HG03575 (cell line): Measurements from ENCODE around the gene LHX3.
"Not testable (repeated sequence)": the region's sequence is repeated elsewhere in the genome, so short reads cannot be mapped to it uniquely, and the experiment has no call there.

Source experiments
- ATAC-seq: cut with Tn5 transposase; IDR thresholded peaks from one replicate; pipeline ENCODE4 v1.9.1; 2021; ENCODE audit not compliant: unreplicated experiment, insufficient number of reproducible peaks, low FRiP score; ENCODE audit errors: extremely low read depth

The LHX3 gene

DNA sequence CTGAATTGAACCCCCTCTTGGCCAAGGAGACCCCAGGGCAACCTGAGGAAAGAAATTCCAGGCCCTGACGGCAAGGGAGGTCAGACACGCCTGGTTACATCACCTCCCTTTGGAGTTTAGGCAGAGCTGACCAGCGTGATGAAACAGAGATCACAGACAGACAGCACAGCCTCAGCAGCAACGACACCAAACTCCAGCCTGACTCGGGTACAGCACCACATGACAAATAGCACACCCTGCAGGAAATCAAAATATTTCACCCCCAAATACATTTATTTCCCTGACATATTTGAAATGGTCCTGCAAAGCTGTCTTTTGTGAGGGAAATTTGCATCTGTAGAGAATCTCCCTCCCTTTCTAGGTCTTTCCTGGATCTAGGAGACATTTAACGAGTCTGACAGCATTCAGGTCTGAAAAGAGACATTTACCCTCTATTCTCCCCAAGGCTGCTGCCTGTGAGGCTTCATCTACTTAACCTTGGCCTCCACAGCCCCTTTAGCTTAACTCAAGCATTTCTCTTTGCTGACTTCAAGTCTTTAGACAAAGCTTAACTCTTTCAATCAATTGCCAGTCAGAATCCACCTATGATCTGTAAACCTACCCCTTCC lies 38.1 kb upstream of the LHX3 start:
- ATAC-seq: no peak

DNA sequence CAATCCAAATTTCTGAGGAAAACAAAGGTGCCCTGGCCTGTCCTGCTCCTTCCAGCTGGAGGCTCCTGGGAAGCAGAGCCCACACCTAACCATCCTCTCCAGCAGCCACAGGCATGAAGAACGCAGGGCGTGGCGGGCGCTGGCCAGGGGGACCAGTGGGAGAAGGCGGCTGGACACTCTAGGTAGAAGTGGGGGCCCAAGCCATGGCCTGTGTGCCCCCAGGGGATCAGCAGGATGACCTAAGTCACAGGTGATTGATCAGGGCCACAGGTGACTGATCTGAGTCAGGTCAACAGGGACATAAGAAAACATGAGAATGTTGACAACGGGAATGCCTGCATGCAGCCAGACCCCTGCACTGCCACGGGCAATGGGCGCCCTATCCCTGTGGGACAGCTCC lies 37.3 kb upstream of the LHX3 start:
- no peak for ATAC-seq

DNA sequence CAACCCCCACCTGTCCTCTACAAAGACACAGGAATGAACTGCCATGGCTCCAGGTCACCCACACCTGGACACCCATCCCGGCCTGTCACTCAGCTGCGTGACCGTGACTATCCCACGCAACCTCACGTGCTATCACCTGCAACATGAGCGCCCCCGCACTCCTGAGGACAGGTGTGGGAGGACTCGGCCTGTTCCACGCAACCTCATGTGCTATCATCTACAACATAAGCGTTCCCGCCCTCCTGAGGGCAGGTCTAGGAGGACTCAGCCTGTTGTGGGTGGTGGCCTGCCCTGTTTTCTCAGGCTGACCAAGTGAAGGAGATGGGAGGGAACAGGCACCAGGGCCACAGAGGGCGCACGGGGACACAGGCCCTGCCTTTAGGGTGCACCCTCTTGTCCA lies 36.6 kb upstream of the LHX3 start:
- no peak for ATAC-seq

DNA sequence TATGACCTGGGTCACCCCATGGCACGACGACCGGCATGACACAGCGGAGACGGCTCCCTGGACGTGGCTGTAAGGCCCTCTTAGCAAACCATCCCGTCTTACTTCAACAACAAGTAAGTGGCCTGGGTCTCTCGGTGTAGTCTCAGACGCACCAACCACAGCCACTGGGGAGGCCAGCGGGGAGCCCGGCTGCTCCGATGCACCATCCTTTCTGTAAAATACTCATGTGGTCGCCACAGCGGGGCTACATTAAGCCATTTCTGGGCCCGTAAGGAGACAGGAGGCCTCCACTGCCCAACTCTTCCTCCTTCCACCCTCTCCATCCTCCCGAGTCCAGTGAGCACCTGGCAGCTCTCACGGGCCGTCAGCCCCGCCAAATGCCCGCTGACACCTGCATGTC lies 36.0 kb upstream of the LHX3 start:
- ATAC-seq: no peak

DNA sequence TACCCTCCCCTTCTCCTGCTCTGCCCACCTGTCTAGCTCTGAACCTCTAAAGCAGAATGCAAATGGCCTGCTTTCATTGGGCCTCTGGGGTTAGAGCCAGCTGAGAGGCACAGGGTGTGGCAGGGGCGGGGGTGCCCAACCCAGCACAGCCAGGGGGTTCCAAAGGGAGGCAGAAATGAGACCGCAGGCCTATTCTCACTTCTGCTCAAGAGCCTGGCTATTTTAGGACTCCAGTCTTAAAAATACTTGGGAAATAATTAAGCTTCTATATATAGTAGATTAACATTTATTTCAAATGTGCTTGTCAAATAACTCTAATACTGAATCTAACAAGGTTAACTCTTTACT lies 35.0 kb upstream of the LHX3 start:
- no peak for ATAC-seq

DNA sequence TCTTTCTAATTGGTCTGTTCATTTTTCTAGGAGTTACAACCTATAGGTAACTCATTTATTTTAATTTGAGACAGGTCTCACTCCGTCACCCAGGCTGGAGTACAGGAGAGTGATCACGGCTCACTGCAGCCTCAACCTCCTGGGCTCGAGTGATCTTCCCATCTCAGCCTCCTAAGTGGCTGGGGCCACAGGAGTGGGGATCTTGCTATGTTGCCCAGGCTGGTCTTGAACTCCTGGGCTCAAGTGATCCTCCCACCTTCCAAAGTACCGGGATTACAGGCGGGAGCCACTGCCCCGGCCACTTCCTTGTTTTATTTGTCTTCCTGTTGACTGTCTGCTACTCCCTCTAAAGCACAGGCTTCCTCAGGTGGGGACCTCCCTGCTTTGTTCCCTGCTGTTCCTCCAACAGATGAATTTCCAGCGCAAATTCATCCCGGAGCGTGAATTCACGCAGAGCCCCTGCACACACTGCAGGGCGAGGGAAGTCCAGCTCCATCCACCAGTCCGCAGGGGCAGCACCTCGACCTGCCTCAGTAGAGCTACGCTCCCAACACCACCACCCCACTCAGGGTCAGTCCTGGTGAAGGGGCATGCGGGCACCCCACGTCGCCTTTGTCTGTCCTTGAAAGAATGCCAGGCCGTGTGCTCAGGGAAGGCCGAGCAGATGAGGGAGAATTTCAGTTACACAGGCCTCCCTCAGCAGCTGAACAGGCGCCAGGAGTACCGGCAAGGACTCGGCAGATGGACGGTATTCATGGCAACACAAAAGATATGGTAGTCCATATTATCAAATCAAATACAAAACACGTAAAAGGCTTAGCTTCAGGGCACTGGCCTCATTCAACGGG lies 34.4 kb upstream of the LHX3 start:
- no peak for ATAC-seq

DNA sequence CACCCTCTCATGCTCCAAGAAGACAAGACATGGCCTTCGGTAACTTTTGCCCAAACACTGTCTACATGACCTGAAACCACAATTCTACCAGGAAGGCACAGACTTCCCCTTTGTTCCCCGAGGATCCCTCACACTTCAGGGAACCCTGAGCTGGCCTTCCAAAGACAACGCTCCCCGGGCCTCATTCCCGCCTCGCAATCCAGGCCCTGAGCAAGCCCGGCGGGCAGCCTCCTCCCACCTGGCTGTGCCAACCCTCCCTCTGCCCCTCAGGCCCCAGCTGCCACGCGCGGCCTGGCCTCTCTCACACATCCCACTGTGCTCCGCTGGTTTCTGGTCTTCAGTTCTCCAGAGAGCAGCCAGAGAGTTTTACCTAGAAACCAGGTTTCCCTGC lies 33.4 kb upstream of the LHX3 start:
- no peak for ATAC-seq

DNA sequence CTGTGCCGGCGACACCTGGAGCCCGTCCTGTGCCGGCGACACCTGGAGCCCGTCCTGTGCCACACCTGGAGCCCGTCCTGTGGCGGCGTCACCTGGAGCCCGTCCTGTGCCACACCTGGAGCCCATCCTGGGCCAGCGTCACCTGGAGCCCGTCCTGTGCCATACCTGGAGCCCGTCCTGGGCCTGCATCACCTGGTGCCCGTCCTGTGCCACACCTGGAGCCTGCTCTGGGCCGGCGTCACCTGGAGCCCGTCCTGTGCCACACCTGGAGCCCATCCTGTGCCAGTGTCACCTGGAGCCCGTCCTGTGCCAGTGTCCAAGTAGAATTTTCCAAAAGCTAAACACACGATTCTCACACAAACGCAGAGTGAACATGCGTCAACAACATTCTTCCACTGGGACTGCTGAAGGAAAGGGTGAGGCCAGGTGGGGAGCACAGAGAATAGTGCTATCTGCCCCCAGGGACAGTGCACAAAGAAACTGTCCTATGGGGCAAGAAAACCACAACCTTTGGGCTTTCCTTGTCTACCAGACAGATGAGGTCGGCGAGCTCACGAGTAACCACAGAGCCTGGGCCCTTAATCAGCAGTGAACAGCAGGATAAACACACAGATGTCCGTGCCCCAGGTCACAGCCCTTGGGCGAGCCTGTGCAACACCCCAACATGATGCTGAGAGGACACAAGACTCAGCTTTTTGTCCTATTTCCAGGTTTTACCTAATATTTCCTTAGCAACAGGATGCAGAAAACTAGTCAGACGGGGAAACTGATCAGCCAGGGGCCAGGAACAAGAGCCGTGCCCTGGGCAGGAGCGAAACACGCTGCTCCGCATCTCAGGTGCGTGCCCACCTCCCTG lies 32.8 kb upstream of the LHX3 start:
- no peak for ATAC-seq

DNA sequence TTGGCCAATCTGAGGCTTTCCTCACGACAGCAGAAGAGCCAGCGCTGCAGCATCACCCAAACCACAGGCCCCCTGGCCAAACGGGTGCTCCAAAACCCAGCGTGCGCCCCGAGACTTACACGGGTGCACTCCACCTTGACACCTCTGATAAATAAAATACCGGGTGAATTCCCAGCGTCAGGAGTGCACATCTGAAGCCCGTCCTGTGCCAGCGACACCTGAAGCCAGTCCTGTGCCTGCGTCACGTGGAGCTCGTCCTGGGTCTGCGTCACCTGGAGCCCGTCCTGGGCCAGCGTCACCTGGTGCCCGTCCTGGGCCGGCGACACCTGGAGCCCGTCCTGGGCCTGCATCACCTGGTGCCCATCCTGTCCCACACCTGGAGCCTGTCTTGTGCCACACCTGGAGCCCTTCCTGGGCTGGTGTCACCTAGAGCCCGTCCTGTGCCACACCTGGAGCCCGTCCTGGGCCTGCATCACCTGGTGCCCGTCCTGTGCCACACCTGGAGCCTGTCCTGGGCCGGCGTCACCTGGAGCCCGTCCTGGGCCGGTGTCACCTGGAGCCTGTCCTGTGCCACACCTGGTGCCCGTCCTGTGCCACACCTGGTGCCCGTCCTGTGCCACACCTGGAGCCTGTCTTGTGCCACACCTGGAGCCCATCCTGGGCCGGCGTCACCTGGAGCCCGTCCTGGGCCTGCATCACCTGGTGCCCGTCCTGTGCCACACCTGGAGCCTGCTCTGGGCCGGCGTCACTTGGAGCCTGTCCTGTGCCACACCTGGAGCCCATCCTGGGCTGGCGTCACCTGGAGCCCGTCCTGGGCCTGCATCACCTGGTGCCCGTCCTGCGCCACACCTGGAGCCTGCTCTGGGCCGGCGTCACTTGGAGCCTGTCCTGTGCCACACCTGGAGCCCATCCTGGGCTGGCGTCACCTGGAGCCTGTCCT lies 31.8 kb upstream of the LHX3 start:
- ATAC-seq: not testable (repeated sequence)

DNA sequence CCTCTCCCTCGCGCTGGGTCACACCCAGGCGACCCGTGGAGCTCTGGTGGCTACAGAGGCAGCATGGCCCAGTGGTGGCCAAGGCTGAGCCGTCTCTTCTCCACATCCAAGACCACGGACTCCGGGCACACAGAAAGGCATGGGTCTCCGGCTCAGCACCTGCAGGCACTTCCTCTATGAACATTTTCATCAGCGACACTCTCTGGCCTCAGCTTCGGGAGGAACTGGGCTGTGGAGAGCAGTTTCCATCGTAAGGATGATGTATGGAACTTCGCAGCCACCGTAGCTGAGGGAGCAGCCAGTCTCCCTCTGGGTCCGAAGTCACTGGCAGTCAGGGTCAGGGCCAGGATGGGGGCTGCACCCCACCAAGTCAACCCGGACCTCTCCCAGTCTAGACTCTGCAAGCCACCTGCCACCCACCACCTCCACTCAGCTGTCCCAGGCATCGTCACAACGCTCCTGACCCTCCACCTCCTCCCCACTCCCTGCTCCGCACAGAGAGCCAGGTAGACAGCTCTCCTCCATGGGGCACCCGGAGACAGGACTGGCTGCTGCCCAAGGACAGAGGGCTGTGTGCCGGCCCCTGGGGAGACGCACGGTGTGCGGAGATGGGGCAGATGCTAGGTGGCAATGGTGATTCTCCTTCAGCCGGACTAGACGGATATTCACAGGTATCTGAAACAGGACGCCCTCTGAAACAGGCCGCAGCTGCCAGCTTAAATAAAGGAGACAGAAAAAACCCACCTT lies 31.0 kb upstream of the LHX3 start:
- no peak for ATAC-seq

DNA sequence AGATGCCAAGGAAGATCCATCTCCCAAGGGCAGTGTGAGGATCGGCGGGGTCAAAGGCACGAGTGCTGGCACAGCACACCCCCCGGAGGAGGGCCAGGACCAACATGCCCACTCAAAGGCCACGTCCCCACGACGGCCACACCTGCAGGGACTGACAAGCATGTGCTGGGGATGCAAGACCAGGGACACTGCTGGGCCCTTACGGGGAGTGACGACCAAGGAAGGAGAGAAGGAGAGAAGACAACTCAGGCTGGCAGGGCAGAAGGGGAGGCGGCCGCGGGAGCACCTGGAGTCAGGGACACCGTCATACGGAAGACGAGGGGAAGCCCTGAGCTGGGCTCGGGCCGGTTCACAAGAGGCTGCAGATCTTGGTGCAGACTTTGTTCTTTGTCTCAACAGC lies 30.2 kb upstream of the LHX3 start:
- no peak for ATAC-seq

DNA sequence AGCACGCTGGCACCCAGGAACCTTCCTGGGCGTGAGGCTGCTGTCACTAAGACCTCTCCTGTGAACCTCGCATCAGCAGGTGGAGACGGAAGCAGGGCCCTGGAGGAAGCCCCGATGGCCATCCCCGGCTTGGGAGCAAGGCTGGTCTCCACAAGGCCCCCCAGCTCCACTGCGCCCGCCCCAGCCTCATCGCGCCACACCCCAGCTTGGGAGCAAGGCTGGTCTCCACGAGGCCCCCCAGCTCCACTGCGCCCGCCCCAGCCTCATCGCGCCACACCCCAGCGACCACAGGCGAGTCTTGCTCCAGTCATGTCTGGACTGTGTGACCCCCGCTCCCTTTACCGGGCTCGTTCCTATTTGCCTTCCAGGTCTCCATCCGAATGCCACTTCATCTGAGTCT lies 29.7 kb upstream of the LHX3 start:
- ATAC-seq: no peak

DNA sequence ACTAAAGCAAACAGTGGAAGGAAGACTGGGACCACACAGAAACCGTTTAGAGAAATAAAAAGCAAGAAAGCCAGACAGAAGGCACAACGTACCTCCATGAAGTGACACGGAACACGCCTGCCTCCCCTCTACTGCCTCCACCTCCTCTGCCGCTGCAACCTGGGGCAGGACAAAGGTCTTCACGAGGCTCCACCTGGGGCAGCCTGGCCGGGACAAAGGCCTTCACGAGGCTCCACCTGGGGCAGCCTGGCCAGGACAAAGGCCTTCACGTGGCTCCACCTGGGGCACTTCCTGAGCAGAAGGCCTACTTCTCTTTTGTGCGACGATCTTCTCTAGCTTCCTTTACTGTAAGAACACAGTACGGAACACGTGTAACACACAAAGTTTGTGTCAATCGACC lies 28.9 kb upstream of the LHX3 start:
- no peak for ATAC-seq

DNA sequence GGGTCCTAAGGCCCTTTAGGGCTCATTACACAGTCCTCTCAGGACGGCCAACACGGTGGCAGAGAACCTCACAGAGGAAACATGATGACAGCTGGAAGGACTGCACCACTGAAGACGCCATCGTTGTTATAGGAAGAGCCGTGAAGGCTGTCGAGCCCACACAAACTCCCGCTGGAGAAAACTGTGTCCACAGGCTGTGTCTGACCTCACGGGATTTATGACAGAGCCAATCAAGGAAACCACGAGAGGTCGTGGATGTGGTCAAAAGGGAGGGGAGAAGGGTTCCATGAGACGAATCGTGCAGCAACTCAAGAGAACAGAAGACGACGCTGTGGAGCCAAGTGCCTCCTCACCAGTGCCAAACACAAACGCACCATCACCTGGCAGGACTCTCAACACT lies 28.5 kb upstream of the LHX3 start:
- ATAC-seq: no peak

DNA sequence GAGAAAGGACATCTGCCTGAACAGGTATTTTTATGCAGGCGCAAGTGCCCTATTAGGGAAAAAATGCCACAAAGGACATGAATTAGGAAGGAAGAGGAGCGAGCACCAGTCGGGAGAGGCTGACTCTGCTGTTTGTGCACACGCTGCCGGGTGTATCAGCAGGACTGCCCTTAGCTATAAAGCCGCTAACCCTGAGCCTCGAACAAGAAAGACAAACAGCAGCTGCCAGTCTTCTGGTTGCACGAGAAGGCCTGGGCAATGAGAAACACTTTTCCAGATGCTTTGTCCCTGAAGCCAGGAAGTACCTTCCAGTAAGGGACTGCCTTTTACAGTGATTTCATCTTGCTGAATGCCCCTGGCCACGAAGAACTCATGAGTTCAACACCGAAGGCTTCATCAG lies 28.0 kb upstream of the LHX3 start:
- no peak for ATAC-seq

DNA sequence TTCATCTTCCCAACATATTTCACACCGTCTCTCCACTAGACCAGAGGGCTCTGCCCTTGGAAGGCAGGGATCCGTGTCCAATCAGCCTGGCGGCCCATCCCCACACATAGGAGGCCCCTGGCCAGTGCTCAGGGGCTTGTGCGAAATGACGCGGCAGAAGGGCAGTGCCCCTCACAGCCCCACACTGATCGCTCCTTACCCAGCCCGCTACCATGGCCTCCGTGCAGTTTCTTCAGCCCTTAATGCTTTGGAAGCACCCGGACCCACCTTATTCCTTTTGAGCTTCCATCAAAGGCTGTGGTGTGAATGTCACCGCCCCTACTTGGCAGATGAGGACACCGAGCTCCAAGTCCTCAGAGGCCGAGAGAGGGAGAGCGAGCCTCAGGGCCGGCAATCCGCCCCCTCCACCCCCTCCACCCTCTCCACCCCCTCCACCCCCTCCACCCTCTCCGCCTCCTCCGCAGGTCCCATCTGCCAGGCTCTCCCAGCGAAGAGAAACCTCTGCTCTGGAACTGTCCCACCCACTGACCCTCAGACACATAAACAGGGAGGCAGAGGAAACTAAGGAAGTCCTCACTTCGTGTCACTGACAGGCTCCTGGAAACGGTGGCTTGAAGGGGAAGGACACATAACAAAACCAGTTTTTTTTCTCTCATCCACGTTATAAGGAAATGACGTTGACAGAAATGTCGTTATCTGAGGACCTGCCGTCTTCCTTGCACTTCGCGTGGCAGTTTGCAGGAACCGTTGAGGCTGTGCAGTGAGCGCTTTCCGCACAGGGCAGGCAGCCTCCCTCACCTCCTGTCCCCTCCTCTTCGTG lies 26.8 kb upstream of the LHX3 start:
- ATAC-seq: no peak

DNA sequence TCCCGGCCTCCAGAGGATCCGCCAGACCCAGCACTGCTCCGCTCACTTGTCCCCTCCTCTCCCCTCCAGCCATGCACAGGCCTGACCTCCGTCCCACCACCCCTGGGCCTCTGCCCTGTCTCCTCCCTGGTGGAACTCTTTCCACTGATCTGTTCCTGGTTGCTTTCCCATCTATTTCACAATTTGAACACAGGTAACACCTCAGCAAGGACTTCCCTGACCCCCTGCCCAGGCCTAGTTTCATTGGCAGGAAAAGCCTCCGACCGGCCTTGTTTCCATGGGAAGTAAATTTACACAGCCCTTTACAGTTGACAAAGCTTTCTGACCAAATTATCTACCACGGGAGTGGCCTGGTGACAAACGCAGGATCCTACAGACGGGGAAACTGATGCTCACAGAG lies 25.8 kb upstream of the LHX3 start:
- no peak for ATAC-seq

DNA sequence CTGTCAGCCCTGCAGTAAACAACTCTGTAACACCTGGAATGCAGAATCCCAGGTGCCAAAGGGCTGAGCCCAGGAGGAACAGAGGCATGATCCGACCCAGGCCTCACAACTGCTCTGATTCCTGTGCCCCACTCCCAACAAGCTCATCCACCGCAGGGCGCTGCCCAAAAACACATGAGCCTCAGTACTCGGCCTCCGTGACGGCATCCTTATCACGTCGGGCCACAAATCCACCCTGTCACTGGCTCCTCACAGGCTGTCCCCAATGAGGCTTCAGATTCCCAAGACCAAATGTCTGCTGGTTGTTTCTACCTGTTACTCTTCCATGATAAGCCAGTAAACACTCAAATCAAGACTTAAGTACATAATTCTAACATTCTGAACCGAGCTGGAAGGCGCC lies 25.4 kb upstream of the LHX3 start:
- ATAC-seq: no peak
